ENCODE measurements around the gene TPX2.

GRCh38 chr20:31721408-31722256, 17.5 kb upstream of the TPX2 start:
- TF ChIP-seq HDAC2 (IDR thresholded peaks at IDR 0.05; ENCODE audit: borderline replicate concordance in 1 of 2, low read depth in 2 of 2, low read length in 2 of 2) = no peak
- peak in 1 of 2 experiments; percentile 15; a peak in 1 of 3 replicates for TF ChIP-seq POLR2A (IDR thresholded peaks at IDR 0.05; ENCODE audit: control extremely low read depth in 1 of 2, low read depth in 2 of 2, low read length in 2 of 2)
- TF ChIP-seq MAFK (IDR thresholded peaks at IDR 0.05; ENCODE audit: low read depth, low read length) = no peak
- TF ChIP-seq CTCF (IDR thresholded peaks at IDR 0.05; ENCODE audit: control extremely low read depth in 1 of 3, insufficient read depth in 1 of 3, low read depth in 1 of 3, low read length in 3 of 3) = no peak
- TF ChIP-seq SIRT6 (IDR thresholded peaks at IDR 0.05; ENCODE audit: low read length) = no peak
- no peak for TF ChIP-seq CEBPB (IDR thresholded peaks at IDR 0.05; ENCODE audit: low read depth, low read length)
- TF ChIP-seq POLR2AphosphoS5 (IDR thresholded peaks at IDR 0.05; ENCODE audit: low read depth, low read length) = no peak
- TF ChIP-seq ATF3 (IDR thresholded peaks at IDR 0.05; ENCODE audit: insufficient read depth, low read depth, low read length) = no peak
- TF ChIP-seq E2F6 (IDR thresholded peaks at IDR 0.05) = no peak
- no peak for TF ChIP-seq EZH2 (IDR thresholded peaks at IDR 0.05; ENCODE audit: low read depth, low read length, severe bottlenecking)
- no peak for TF ChIP-seq ZNF274 (IDR thresholded peaks at IDR 0.05; ENCODE audit: borderline replicate concordance, extremely low read depth, low read length)
- no peak for TF ChIP-seq GTF2F1 (IDR thresholded peaks at IDR 0.05; ENCODE audit: borderline replicate concordance, low read depth, low read length)
